Activated gamma-delta T cell treated with anti-CD3 and anti-CD28 coated beads, Interleukin-2, amount 50 U/mL, for 16 hours (primary cell): ENCODE data around the gene RSBN1L.

Source experiments
- DNase-seq: peaks from one replicate; pipeline ENCODE4 v3.0.0-alpha.2; 2020; ENCODE audit warnings: low read depth

Gene RSBN1L

GRCh38 chr7:77806425-77806824, 110.2 kb downstream of the RSBN1L start:
- no peak for DNase-seq

GRCh38 chr7:77808517-77808916, 112.3 kb downstream of the RSBN1L start:
- no peak for DNase-seq

GRCh38 chr7:77811516-77812289, 115.4 kb downstream of the RSBN1L start:
- DNase-seq: no peak

- no peak for DNase-seq
Measured at GRCh38 chr7:77812290-77812685, 116.0 kb downstream of the RSBN1L start.

GRCh38 chr7:77813180-77813579, 116.9 kb downstream of the RSBN1L start:
- no peak for DNase-seq

DNA sequence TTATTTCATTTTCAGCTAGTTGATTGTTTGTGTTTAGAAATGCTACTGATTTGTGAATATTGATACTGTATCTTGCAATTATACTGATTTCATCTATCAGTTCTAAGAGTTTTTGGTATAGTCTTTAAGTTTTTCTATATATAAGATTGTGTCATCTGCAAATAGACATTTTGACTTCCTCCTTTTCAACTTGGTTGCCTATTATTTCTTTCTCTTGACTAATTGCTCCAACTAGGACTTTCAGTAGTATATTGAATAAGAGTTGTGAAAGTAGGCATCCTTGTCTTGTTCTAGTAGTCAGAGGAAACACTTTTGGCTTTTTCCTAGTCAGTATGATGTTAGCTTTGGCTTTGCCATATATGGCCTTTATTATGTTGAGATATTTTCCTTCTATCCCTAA, 122.8 kb downstream of the RSBN1L start:
- no peak for DNase-seq

- DNase-seq: no peak
Measured at GRCh38 chr7:77820967-77821366, 124.7 kb downstream of the RSBN1L start.

DNA sequence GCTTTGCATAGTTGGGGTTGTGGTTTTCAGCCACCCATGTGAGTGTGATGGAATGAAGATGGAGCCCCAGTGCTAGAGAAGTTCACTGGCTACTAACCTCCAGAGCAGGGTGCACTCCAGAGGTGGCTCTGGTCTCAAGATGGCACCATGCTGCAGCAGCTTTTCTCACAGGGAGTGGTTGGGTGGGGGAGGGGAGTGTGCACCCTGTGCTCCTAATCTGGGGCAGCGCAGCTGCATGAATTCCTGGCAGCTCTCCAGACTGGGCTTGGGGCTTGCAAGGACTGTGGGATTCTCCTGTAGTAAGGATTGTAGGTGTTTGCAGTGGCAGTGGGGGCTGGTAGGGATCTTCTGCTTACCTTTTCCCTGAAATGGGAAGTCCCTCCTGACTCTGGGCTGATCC, 126.0 kb downstream of the RSBN1L start:
- no peak for DNase-seq

DNA sequence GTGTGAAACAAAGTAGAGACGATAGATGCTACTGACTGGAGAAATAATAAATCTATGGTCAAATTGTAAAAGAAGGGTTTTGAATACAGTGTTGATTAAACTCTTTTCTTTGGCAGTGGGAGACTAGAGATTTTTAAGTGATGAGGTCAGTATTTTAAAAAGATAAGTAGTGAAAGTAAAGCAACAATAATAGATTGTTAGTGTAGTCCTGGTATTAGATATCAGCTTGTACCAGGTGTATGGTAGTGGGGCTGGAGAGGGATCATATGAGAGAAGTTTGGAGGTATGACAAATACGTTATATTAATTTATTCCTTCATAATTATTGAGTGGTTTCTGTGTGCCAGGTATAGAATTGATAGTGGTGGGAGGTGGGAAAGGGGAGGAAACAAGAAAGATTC, 127.5 kb downstream of the RSBN1L start:
- no peak for DNase-seq

DNA sequence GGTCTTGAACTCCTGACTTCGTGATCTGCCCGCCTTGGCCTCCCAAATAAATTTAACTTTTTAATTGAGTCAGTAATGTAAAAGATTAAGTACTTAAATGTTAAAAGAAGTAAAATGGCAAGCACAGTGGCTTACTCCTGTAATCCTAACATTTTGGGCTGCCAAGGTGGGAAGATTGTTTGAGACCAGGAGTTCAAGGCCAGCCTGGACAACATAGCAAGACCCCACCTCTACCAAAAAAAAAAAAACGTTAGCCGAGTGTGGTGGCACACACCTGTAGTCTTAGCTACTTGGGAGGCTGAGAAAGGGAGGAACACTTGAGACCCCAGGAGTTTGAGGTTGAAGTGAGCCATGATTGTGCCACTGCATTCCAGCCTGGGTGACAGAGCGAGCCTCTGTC, 128.4 kb downstream of the RSBN1L start:
- DNase-seq: no peak

DNA sequence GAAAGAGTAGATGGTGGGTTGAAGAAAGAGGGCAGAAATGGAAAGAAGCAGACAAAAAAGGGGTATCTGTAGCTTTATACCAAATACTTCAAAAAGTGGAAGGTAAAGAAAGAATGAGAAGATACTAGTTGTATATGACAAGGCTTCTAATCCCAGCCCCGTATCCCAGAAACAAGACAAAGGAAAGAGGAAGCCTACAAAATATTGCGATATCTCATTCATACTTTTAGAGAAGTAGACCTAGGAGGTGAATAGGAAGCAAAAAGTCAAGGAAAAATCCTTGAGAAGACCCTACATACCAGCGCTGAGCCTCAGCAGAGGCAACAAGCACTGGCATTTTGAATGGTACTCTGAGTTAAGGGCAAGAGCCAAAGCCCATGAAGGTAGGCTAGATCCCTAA, 128.9 kb downstream of the RSBN1L start:
- no peak for DNase-seq

- no peak for DNase-seq
Measured at GRCh38 chr7:77826300-77826699, 130.0 kb downstream of the RSBN1L start.

DNA sequence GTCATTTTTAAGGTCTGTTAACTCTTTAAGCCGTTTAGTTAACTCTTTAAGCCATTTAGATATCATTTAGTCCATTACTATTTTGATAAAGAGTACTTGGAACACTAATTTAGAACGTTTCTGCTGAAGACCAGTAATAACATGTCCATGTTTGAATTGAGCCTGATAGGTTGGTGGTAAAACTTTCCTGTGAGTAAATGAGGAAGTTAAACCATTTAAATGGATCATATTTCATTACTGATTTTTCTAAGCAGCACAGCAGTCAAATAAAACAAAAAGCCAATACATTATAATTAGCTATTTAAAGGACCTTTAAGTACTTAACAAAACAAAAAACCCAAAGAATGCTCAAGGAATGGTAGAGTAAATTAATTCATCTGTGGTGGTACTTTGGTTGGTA, 131.7 kb downstream of the RSBN1L start:
- no peak for DNase-seq

GRCh38 chr7:77830649-77831355, 134.5 kb downstream of the RSBN1L start:
- DNase-seq: no peak

GRCh38 chr7:77831481-77831880, 135.2 kb downstream of the RSBN1L start:
- DNase-seq: no peak

DNA sequence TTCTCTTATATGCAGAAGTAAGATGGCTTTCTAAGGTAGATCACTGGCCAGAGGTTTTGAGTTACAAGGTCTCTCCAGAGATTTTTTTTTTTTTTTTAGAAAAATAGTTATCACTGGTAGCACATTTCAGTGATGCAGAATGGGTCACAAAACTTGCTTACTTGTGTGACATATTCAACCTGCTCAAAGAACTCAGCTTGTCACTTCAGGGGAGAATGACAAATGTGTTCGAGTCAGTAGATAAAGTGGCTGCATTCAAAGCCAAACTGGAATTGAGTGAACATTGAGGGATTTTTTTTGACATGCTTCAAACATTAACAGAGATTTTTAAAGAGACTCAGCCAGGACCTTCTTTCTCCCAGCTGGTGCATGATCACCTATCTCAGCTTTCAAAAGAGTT, 135.7 kb downstream of the RSBN1L start:
- no peak for DNase-seq
